Measurements from ENCODE around the gene MBD1.

GRCh38 chr18:50249576-50249975, 31.7 kb downstream of the MBD1 start:
- TF ChIP-seq CTCF (IDR thresholded peaks at IDR 0.05) (no peak), POLR2A (IDR thresholded peaks at IDR 0.05) (no peak), EP300 (IDR thresholded peaks at IDR 0.05) (no peak)

Data from stomach (tissue), 4 donors.